ENCODE data around the gene SIM1.

DNA sequence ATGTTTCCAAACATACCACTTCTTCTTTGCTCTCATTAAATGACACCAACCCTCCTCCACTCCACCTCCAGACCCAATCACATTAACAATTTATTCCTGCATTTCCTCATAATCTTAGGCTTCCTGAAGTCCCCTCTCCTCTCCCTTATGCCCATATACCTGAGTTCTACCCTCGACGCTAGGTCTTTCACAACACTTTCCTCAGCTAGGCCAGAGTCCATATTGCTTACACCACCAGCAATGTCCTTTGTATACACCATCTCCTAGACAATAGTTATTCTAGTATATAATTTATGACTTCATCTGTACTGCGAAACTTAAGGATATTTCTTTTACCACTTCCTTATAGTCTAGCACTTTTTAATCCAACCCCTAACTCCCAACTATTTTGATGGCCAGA lies 47.7 kb downstream of the SIM1 start:
- TF ChIP-seq, protein P1, sequence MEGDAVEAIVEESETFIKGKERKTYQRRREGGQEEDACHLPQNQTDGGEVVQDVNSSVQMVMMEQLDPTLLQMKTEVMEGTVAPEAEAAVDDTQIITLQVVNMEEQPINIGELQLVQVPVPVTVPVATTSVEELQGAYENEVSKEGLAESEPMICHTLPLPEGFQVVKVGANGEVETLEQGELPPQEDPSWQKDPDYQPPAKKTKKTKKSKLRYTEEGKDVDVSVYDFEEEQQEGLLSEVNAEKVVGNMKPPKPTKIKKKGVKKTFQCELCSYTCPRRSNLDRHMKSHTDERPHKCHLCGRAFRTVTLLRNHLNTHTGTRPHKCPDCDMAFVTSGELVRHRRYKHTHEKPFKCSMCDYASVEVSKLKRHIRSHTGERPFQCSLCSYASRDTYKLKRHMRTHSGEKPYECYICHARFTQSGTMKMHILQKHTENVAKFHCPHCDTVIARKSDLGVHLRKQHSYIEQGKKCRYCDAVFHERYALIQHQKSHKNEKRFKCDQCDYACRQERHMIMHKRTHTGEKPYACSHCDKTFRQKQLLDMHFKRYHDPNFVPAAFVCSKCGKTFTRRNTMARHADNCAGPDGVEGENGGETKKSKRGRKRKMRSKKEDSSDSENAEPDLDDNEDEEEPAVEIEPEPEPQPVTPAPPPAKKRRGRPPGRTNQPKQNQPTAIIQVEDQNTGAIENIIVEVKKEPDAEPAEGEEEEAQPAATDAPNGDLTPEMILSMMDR (IDR thresholded peaks at IDR 0.05; ENCODE audit: insufficient read depth, low read depth, low read length) = no peak
- no peak for TF ChIP-seq EZH2 (IDR thresholded peaks at IDR 0.05; ENCODE audit: insufficient read depth, low read length)

All from astrocyte (in vitro differentiated cells and primary cell).